HEK293 (cell line): ENCODE results near the gene GPX1.
A peak's percentile ranks its signal among the peaks of the same experiment; 100 is the strongest.

Source experiments
- CTCF ChIA-PET: fragments of 350-600 bp; formaldehyde crosslinking; extraction: SDS; loops from one replicate; lab custom pipeline; 2021; ENCODE audit warnings: antibody characterized with exemption; lab: Yijun Ruan, JAX
- POLR2A ChIA-PET: fragments of 300-600 bp; formaldehyde crosslinking; extraction: SDS; loops from one replicate; lab custom pipeline; 2020; ENCODE audit warnings: antibody characterized with exemption, inconsistent platforms; lab: Yijun Ruan, JAX
- H3K27ac ChIP-seq: fragments of 200-500 bp; sonication (Bioruptor generic); 2 replicates; pipeline ENCODE4 v1.5.1; 2014; ENCODE audit warnings: low read depth, low read length, control low read depth, inconsistent platforms; ENCODE audit errors: extremely low read depth
- H3K36me3 ChIP-seq, 2 experiments: fragments of 200-500 bp in 1 of 2; sonication (Bioruptor generic) in 1 of 2; 1 replicate in 1 of 2; 2 replicates in 1 of 2; pipeline ENCODE4 v1.5.1; 2014 to 2017; ENCODE audit warnings: inconsistent platforms in 2 of 2, low read length in 2 of 2; ENCODE audit not compliant: control insufficient read depth in 2 of 2, insufficient read depth in 1 of 2
- H3K4me1 ChIP-seq: fragments of 200-500 bp; sonication (Bioruptor generic); 2 replicates; pipeline ENCODE4 v1.5.1; 2014; ENCODE audit warnings: mild to moderate bottlenecking, low read length, inconsistent platforms; ENCODE audit not compliant: control insufficient read depth, insufficient read depth
- H3K4me3 ChIP-seq: 2 replicates; pipeline ENCODE4 v1.5.1; 2011; ENCODE audit warnings: low read depth, mild to moderate bottlenecking, control low read depth, low read length, moderate library complexity
- H3K9me3 ChIP-seq: fragments of 200-500 bp; sonication (Bioruptor generic); 2 replicates; pipeline ENCODE4 v1.5.1; 2014; ENCODE audit warnings: low read depth, low read length, inconsistent platforms; ENCODE audit not compliant: control insufficient read depth, insufficient read depth
- PRDM4 ChIP-seq: fragments of 450-650 bp; formaldehyde crosslinking; IDR thresholded peaks from 2 replicates; pipeline ENCODE4 v1.5.1; 2017; ENCODE audit warnings: missing biosample characterization, missing genetic modification characterization
- SETDB1 ChIP-seq: IDR thresholded peaks from one replicate; pipeline ENCODE4 v1.6.1; 2017; ENCODE audit warnings: mild to moderate bottlenecking, low read length, moderate library complexity, mixed read lengths; ENCODE audit not compliant: insufficient read length
- SP7 ChIP-seq: fragments of 450-650 bp; formaldehyde crosslinking; IDR thresholded peaks from 2 replicates; pipeline ENCODE4 v1.5.1; 2016; ENCODE audit warnings: missing biosample characterization, missing genetic modification characterization
- TCF7L2 ChIP-seq: IDR thresholded peaks from 2 replicates; pipeline ENCODE4 v1.6.1; 2011; ENCODE audit warnings: low read depth, mild to moderate bottlenecking, inconsistent platforms, low read length, moderate library complexity, borderline replicate concordance
- YY1 ChIP-seq: fragments of 450-650 bp; formaldehyde crosslinking; IDR thresholded peaks from 2 replicates; pipeline ENCODE4 v1.5.1; 2018; ENCODE audit warnings: missing biosample characterization, missing genetic modification characterization
- ZBTB48 ChIP-seq: fragments of 450-650 bp; formaldehyde crosslinking; IDR thresholded peaks from 2 replicates; pipeline ENCODE4 v1.5.1; 2016; ENCODE audit warnings: missing biosample characterization, missing genetic modification characterization
- ZBTB6 ChIP-seq: fragments of 450-650 bp; formaldehyde crosslinking; IDR thresholded peaks from 2 replicates; pipeline ENCODE4 v1.5.1; 2017; ENCODE audit warnings: missing biosample characterization, missing genetic modification characterization
- ZNF174 ChIP-seq: fragments of 450-650 bp; formaldehyde crosslinking; IDR thresholded peaks from 2 replicates; pipeline ENCODE4 v1.5.0; 2017; ENCODE audit warnings: missing biosample characterization, mild to moderate bottlenecking, missing genetic modification characterization
- ZNF280C ChIP-seq: fragments of 450-650 bp; formaldehyde crosslinking; IDR thresholded peaks from 2 replicates; pipeline ENCODE4 v1.5.1; 2016; ENCODE audit warnings: missing biosample characterization, missing genetic modification characterization
- ZNF335 ChIP-seq: fragments of 450-650 bp; formaldehyde crosslinking; conservative IDR thresholded peaks from 2 replicates; pipeline ENCODE4 v1.5.1; 2016; ENCODE audit warnings: missing biosample characterization, missing genetic modification characterization
- ZNF341 ChIP-seq: fragments of 450-650 bp; formaldehyde crosslinking; IDR thresholded peaks from 2 replicates; pipeline ENCODE4; 2016; ENCODE audit warnings: low read depth, missing biosample characterization, missing genetic modification characterization
- ZNF394 ChIP-seq: fragments of 450-650 bp; formaldehyde crosslinking; IDR thresholded peaks from 2 replicates; pipeline ENCODE4 v1.5.1; 2016; ENCODE audit warnings: missing biosample characterization, missing genetic modification characterization, mild to moderate bottlenecking, moderate library complexity, borderline replicate concordance
- ZNF558 ChIP-seq: fragments of 450-650 bp; formaldehyde crosslinking; IDR thresholded peaks from 2 replicates; pipeline ENCODE4 v1.5.1; 2016; ENCODE audit warnings: missing biosample characterization, missing genetic modification characterization
- ZNF76 ChIP-seq: fragments of 450-650 bp; formaldehyde crosslinking; IDR thresholded peaks from 2 replicates; pipeline ENCODE4; 2016; ENCODE audit warnings: low read depth, missing biosample characterization, missing genetic modification characterization, borderline replicate concordance
- ZNF843 ChIP-seq: fragments of 450-650 bp; formaldehyde crosslinking; IDR thresholded peaks from 2 replicates; pipeline ENCODE4 v1.5.1; 2016; ENCODE audit warnings: missing biosample characterization, missing genetic modification characterization
- ZSCAN5A ChIP-seq: fragments of 450-650 bp; formaldehyde crosslinking; IDR thresholded peaks from 2 replicates; pipeline ENCODE4 v1.5.1; 2016; ENCODE audit warnings: missing biosample characterization, missing genetic modification characterization
- TF ChIP-seq, protein P1 (sequence below): fragments of 450-650 bp; formaldehyde crosslinking; IDR thresholded peaks from 2 replicates; pipeline ENCODE4 v1.5.1; 2016; ENCODE audit warnings: missing biosample characterization, missing genetic modification characterization
- TF ChIP-seq, protein P2 (sequence below): fragments of 450-650 bp; formaldehyde crosslinking; IDR thresholded peaks from 2 replicates; pipeline ENCODE4 v1.5.1; 2016; ENCODE audit warnings: missing biosample characterization, missing genetic modification characterization, low read depth

The GPX1 gene

GRCh38 chr3:49399461-49399860 is 41.3 kb upstream of the GPX1 start:
- H3K36me3 ChIP-seq, result peaks cover 6 to 28% of the 10 kb centered on the region in 2 experiments; a peak in 2 of 3 replicates
- CTCF ChIA-PET, result no interaction called here

DNA sequence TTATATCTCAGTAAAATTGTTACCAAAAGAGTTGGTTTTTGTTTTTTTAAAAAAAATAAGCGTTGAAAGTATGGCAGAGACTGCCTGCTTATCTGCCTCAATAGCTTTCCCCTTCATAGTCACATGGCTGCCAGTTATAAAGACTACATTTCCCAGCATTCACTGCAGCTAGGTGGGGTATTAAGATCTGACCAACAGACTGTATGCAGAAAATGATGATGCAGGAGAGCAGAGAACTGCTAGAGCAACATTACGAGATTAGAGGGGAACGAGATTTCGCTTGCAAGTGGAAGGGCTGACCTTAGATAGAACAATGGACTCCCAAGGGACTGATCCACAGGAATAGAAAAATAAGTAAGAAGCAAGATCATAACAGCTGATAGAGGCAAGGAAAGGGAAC is 39.3 kb upstream of the GPX1 start:
- POLR2A ChIA-PET, result interaction anchor here (0.9 kb wide), 1 partner anchor 14 kb away, joined by 6 read pairs; the partner anchor contains the start of gene RHOA
- Histone ChIP-seq H3K4me3 (no peak overlapping the region), H3K9me3 (no peaks in the 10 kb centered on the region), H3K36me3 (peaks cover 3 to 20% of the 10 kb centered on the region in 2 experiments; a peak in 2 of 3 replicates), H3K27ac (no peak overlapping the region), H3K4me1 (peaks cover 4% of the 10 kb centered on the region)
- CTCF ChIA-PET, result no interaction called here
- TF ChIP-seq YY1 (tag by site-specific recombination) (no peak), ZBTB48 (tag by site-specific recombination) (no peak), PRDM4 (tag by site-specific recombination) (no peak), SP7 (tag by site-specific recombination) (no peak), ZNF558 (tag by site-specific recombination) (no peak), ZNF394 (tag by site-specific recombination) (no peak), TCF7L2 (no peak), ZNF341 (tag by site-specific recombination) (no peak), ZSCAN5A (no peak), ZNF76 (tag by site-specific recombination) (peak; percentile 37; the same call in 1 of the 2 replicates), ZNF335 (tag by site-specific recombination) (peak; percentile 33; the same call in 1 of the 2 replicates), ZNF174 (no peak)
- TF ChIP-seq, protein P1, sequence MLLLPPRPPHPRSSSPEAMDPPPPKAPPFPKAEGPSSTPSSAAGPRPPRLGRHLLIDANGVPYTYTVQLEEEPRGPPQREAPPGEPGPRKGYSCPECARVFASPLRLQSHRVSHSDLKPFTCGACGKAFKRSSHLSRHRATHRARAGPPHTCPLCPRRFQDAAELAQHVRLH (tag by site-specific recombination), result no peak

More at GRCh38 chr3:49399461-49399860, 41.3 kb upstream of the GPX1 start:
- TF ChIP-seq SETDB1, result no peak
- no peak for TF ChIP-seq ZBTB6 (tag by site-specific recombination)
- TF ChIP-seq, protein P2, sequence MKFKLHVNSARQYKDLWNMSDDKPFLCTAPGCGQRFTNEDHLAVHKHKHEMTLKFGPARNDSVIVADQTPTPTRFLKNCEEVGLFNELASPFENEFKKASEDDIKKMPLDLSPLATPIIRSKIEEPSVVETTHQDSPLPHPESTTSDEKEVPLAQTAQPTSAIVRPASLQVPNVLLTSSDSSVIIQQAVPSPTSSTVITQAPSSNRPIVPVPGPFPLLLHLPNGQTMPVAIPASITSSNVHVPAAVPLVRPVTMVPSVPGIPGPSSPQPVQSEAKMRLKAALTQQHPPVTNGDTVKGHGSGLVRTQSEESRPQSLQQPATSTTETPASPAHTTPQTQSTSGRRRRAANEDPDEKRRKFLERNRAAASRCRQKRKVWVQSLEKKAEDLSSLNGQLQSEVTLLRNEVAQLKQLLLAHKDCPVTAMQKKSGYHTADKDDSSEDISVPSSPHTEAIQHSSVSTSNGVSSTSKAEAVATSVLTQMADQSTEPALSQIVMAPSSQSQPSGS, result no peak
- TF ChIP-seq ZNF843 (tag by site-specific recombination), result no peak
- TF ChIP-seq ZNF280C (tag by site-specific recombination), result no peak
- H3K27ac ChIP-seq, result no peak overlapping the region
- POLR2A ChIA-PET, result no interaction called here
- peaks cover 5% of the 10 kb centered on the region for H3K4me1 ChIP-seq
- no peaks in the 10 kb centered on the region for H3K9me3 ChIP-seq
- no peak overlapping the region for H3K4me3 ChIP-seq
